Activated naive CD4-positive, alpha-beta T cell treated with anti-CD3 and anti-CD28 coated beads, Interleukin-2, amount 50 U/mL, for 24 hours (primary cell): Measurements from ENCODE around the gene CARD11.

ENCODE experiments used
- H3K27ac Mint-ChIP-seq: one replicate; pipeline ENCODE4 v1.8.0; 2021; ENCODE audit warnings: mild to moderate bottlenecking, mixed read lengths
- H3K27me3 Mint-ChIP-seq: one replicate; pipeline ENCODE4 v1.8.0; 2021; ENCODE audit warnings: mixed read lengths
- H3K36me3 Mint-ChIP-seq: one replicate; pipeline ENCODE4 v1.8.0; 2021; ENCODE audit warnings: mixed read lengths
- H3K4me1 Mint-ChIP-seq: one replicate; pipeline ENCODE4 v1.8.0; 2021; ENCODE audit warnings: mixed read lengths
- H3K4me3 Mint-ChIP-seq: one replicate; pipeline ENCODE4 v1.8.0; 2021; ENCODE audit warnings: mild to moderate bottlenecking, mixed read lengths
- H3K9me3 Mint-ChIP-seq: one replicate; pipeline ENCODE4 v1.8.0; 2021; ENCODE audit warnings: mixed read lengths

CARD11 gene

GRCh38 chr7:2943851-2944601 is 99.6 kb downstream of the CARD11 start:
- Mint-ChIP-seq H3K4me1 (peaks cover 16% of the 10 kb centered on the region), H3K4me3 (no peak overlapping the region), H3K27ac (no peak overlapping the region), H3K36me3 (peaks cover 55% of the 10 kb centered on the region), H3K27me3 (no peaks in the 10 kb centered on the region), H3K9me3 (no peaks in the 10 kb centered on the region)

GRCh38 chr7:2941216-2941859 is 102.3 kb downstream of the CARD11 start:
- Mint-ChIP-seq H3K9me3 (no peaks in the 10 kb centered on the region), H3K27ac (peak overlapping the region; percentile 81), H3K4me1 (peaks cover 8% of the 10 kb centered on the region), H3K27me3 (no peaks in the 10 kb centered on the region), H3K4me3 (no peak overlapping the region), H3K36me3 (peaks cover 41% of the 10 kb centered on the region)

GRCh38 chr7:2940466-2940865 is 103.2 kb downstream of the CARD11 start:
- no peaks in the 10 kb centered on the region for H3K27me3 Mint-ChIP-seq
- H3K4me1 Mint-ChIP-seq, result peaks cover 8% of the 10 kb centered on the region
- H3K36me3 Mint-ChIP-seq, result peaks cover 34% of the 10 kb centered on the region
- no peak overlapping the region for H3K4me3 Mint-ChIP-seq
- H3K27ac Mint-ChIP-seq, result peak overlapping the region; percentile 66
- H3K9me3 Mint-ChIP-seq, result no peaks in the 10 kb centered on the region

- Mint-ChIP-seq H3K4me1 (peaks cover 8% of the 10 kb centered on the region), H3K4me3 (no peak overlapping the region), H3K27me3 (no peaks in the 10 kb centered on the region), H3K9me3 (no peaks in the 10 kb centered on the region), H3K27ac (peak overlapping the region; percentile 47), H3K36me3 (peaks cover 26% of the 10 kb centered on the region)
These were observed 104.3 kb downstream of the CARD11 start for GRCh38 chr7:2939193-2939885.

- no peak overlapping the region for H3K4me3 Mint-ChIP-seq
- no peaks in the 10 kb centered on the region for H3K9me3 Mint-ChIP-seq
- no peak overlapping the region for H3K27ac Mint-ChIP-seq
- H3K4me1 Mint-ChIP-seq, result peaks cover 13% of the 10 kb centered on the region
- H3K36me3 Mint-ChIP-seq, result peaks cover 27% of the 10 kb centered on the region
- H3K27me3 Mint-ChIP-seq, result no peaks in the 10 kb centered on the region
These were observed 105.0 kb downstream of the CARD11 start for GRCh38 chr7:2938514-2939192.

- peak overlapping the region; percentile 23 for H3K27ac Mint-ChIP-seq
- peaks cover 26% of the 10 kb centered on the region for H3K36me3 Mint-ChIP-seq
- H3K4me3 Mint-ChIP-seq, result no peak overlapping the region
- H3K27me3 Mint-ChIP-seq, result no peaks in the 10 kb centered on the region
- H3K4me1 Mint-ChIP-seq, result peaks cover 15% of the 10 kb centered on the region
- H3K9me3 Mint-ChIP-seq, result no peaks in the 10 kb centered on the region
These were observed 105.8 kb downstream of the CARD11 start for GRCh38 chr7:2937701-2938513.

GRCh38 chr7:2936891-2937580 is 106.6 kb downstream of the CARD11 start:
- Mint-ChIP-seq H3K4me1 (peaks cover 10% of the 10 kb centered on the region), H3K27me3 (no peaks in the 10 kb centered on the region), H3K4me3 (no peak overlapping the region), H3K9me3 (no peaks in the 10 kb centered on the region), H3K36me3 (peaks cover 20% of the 10 kb centered on the region), H3K27ac (no peak overlapping the region)

- Mint-ChIP-seq H3K36me3 (peaks cover 19% of the 10 kb centered on the region), H3K27ac (peak overlapping the region; percentile 68), H3K4me3 (no peak overlapping the region), H3K9me3 (no peaks in the 10 kb centered on the region), H3K27me3 (no peaks in the 10 kb centered on the region), H3K4me1 (peaks cover 7% of the 10 kb centered on the region)
These were observed 107.4 kb downstream of the CARD11 start for GRCh38 chr7:2936301-2936700.

GRCh38 chr7:2934984-2935740 is 108.5 kb downstream of the CARD11 start:
- H3K27me3 Mint-ChIP-seq, result no peaks in the 10 kb centered on the region
- peak overlapping the region; percentile 74 for H3K27ac Mint-ChIP-seq
- H3K4me3 Mint-ChIP-seq, result no peak overlapping the region

GRCh38 chr7:2934211-2934731 is 109.4 kb downstream of the CARD11 start:
- peak overlapping the region; percentile 81 for H3K4me3 Mint-ChIP-seq
- H3K27me3 Mint-ChIP-seq, result no peaks in the 10 kb centered on the region
- H3K27ac Mint-ChIP-seq, result peak overlapping the region; percentile 100
- H3K4me1 Mint-ChIP-seq, result peaks cover 7% of the 10 kb centered on the region
- peaks cover 11% of the 10 kb centered on the region for H3K36me3 Mint-ChIP-seq
- H3K9me3 Mint-ChIP-seq, result no peaks in the 10 kb centered on the region

More at GRCh38 chr7:2934984-2935740, 108.5 kb downstream of the CARD11 start:
- Mint-ChIP-seq H3K36me3 (peaks cover 16% of the 10 kb centered on the region), H3K4me1 (peaks cover 7% of the 10 kb centered on the region), H3K9me3 (no peaks in the 10 kb centered on the region)

- Mint-ChIP-seq H3K4me3 (no peak overlapping the region), H3K27ac (peak overlapping the region; percentile 88), H3K4me1 (peaks cover 7% of the 10 kb centered on the region), H3K9me3 (no peaks in the 10 kb centered on the region), H3K27me3 (no peaks in the 10 kb centered on the region), H3K36me3 (peaks cover 11% of the 10 kb centered on the region)
These were observed 111.0 kb downstream of the CARD11 start for GRCh38 chr7:2932402-2933251.

- Mint-ChIP-seq H3K27me3 (no peaks in the 10 kb centered on the region), H3K4me1 (peaks cover 7% of the 10 kb centered on the region), H3K36me3 (peaks cover 9% of the 10 kb centered on the region), H3K4me3 (no peak overlapping the region), H3K27ac (peak overlapping the region; percentile 46), H3K9me3 (no peaks in the 10 kb centered on the region)
These were observed 112.6 kb downstream of the CARD11 start for GRCh38 chr7:2931034-2931415.
